SK-N-SH treated with all-trans-retinoic acid at 6 μM for 48 hours (cell line): Measurements from ENCODE around the gene LRRC41.
"Not testable (repeated sequence)": the region's sequence is repeated elsewhere in the genome, so short reads cannot be mapped to it uniquely, and the experiment has no call there.

ENCODE experiments used
- BACH2 ChIP-seq: fragments of 250-450 bp; sonication (Bioruptor Pico); IDR thresholded peaks from 2 replicates; pipeline ENCODE4 v1.9.0; 2021; ENCODE audit warnings: mild to moderate bottlenecking, borderline replicate concordance
- CREB5 ChIP-seq: fragments of 250-450 bp; sonication (Bioruptor Pico); IDR thresholded peaks from 2 replicates; pipeline ENCODE4 v1.5.1; 2020; ENCODE audit warnings: low read depth, mild to moderate bottlenecking, moderate library complexity
- GLIS3 ChIP-seq: fragments of 250-450 bp; sonication (Bioruptor Pico); IDR thresholded peaks from 2 replicates; pipeline ENCODE4 v1.5.0; 2020; ENCODE audit warnings: mild to moderate bottlenecking, moderate library complexity
- PATZ1 ChIP-seq: fragments of 250-450 bp; sonication (Bioruptor Pico); IDR thresholded peaks from 2 replicates; pipeline ENCODE4 v1.8.0; 2020; ENCODE audit warnings: mild to moderate bottlenecking, moderate library complexity, borderline replicate concordance
- RARB ChIP-seq: fragments of 250-450 bp; sonication (Bioruptor Pico); IDR thresholded peaks from 2 replicates; pipeline ENCODE4 v1.8.0; 2021; ENCODE audit warnings: mild to moderate bottlenecking, moderate library complexity

- TF ChIP-seq BACH2, PATZ1, GLIS3, RARB, CREB5 (CRISPR knock-in tag): not testable (repeated sequence)
These were observed 34.0 kb upstream of the LRRC41 start for GRCh38 chr1:46337409-46337808.
